ENCODE data around the gene GRK3.
A peak's percentile ranks its signal among the peaks of the same experiment; 100 is the strongest.
"Not testable (repeated sequence)": the region's sequence is repeated elsewhere in the genome, so short reads cannot be mapped to it uniquely, and the experiment has no call there.

The GRK3 gene

DNA sequence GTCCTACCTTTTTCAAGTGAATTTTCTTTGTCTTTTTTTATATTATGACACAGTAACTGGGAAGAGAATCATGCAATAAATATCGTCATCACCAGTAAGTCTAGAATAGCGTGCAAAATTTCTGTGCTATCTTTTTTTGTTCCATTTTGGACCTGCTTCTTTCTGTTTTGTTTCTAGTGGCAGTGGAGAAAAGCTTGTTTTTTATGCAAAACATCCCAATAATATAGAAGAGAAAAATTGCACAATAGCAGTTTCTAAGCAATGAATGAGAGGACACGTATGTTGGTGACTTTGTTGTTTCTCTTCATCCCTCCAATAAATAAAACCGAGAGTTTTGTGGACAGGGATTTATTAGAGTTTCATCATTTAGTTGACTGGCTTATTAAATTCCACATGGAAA lies 10.3 kb downstream of the GRK3 start:
- no peak for DNase-seq

DNA sequence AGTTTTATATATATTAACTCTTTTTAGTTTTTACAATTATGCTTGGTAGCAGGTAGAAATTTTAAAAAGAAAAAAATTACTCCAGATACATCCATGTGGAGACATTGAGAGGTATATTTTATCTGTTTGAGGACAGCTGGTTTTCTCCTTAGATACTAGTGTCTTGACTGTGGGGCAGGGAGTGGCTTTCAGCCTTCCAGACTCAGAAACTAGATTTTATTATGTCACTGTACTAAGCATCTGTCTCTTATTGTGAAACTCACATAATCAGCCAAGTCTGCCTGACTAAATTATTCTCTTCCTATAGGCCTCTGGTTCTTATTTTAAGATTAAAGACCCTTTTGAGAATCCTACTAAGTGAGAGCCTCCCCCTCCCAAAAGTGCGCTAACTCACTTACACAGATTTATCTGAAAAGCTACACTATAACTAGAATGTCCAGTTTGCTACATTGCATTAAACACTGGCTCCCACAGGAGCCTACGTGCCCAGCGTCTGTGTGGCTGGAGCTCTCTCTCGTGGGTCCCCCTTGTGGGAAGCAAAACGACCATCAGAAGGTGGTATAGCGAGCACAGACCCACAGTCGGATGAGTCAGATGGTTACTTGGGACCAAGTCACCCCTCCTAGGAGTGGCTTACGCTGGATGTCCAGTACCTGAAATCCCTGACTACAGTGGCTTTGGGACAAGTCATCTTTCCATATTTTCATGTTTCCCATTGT lies 11.4 kb downstream of the GRK3 start:
- DNase-seq: not testable (repeated sequence)

DNA sequence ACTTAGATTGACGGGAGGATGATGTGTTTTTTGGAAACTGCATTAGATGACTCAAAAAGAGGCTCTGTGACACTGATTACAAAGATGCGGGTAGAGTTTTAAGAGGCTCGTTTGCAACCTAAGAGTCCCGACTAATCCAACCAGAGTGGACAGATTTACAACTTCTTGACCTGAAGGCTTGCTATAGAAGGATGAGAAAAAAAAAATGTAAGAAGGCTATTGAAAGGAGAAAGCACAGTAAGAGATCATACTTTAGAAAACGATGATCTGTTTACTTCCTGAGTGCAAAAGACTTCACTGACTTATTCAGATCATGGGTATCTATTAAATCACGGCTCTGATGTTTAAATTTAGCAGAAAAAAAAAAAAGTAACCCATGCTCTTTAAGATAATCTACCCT lies 17.0 kb downstream of the GRK3 start:
- not testable (repeated sequence) for DNase-seq

DNA sequence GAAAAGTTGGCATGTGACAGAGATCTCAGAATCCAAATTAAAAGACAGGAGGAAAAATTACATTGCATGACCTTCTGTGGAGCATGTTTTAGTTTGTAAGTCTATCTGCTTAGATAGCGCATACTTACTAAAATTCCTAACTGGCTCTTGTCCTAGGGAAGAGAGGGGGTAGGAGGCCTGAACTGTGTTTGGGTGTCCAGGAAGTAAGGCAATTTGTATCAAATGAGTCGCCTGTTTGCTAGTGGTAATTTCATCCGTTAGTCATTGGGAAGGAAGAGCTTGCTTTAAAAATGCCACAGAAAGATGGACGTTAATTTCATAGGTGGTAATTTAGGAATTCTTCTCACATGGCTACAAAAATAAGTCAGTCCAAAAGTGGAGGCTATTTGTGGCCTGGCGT lies 18.5 kb downstream of the GRK3 start:
- no peak for DNase-seq

DNA sequence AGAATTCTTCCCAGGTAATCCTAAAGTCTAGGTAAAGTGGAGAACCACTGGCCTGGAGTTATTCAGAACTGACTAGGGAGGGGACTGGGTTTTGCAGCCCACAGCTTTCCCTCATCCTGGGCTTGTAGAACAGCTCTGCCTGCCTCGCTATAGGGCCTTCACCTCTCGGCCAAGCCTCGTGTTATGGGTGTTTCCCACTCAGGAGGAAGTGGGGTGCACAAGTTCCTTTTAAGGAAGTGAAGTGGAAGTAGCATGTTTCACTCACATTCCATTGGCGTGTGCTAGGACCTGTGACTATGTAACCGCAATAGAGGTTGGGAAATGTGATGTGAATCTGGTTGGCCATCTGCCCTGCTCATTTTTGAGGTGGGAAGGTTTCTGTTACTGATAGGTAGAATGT lies 20.5 kb downstream of the GRK3 start:
- DNase-seq: not testable (repeated sequence)

DNA sequence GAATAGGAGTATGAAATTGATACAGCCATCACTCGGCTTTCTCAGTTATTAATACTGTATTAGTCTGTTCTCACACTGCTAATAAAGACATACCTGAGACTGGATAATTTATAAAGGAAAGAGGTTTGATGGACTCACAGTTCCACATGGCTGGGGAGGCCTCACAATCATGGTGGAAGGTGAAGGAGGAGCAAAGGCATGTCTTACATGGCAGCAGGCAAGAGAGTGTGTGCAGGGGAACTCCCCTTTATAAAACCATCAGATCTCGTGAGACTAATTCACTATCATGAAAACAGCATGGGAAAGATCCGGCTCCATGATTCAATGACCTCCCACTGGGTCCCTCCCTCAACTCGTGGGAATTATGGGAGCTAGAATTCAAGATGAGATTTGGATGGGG lies 25.2 kb downstream of the GRK3 start:
- DNase-seq: not testable (repeated sequence)

DNA sequence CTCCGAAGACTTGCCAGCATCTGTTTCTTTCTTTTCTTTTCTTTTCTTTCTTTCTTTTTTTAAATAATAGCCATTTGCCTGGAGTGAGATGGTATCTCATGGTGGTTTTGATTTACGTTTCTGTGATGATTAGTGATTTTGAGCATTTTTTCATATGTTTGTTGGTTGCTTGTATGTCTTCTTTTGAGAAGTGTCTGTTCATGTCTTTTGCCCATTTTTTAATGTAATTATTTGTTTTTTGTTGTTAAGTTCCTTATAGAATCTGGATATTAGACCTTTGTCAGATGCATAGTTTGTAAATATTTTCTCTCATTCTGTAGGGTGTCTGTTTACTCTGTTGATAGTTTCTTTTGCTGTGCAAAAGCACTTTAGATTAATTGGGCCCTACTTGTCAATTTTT lies 28.8 kb downstream of the GRK3 start:
- not testable (repeated sequence) for DNase-seq

DNA sequence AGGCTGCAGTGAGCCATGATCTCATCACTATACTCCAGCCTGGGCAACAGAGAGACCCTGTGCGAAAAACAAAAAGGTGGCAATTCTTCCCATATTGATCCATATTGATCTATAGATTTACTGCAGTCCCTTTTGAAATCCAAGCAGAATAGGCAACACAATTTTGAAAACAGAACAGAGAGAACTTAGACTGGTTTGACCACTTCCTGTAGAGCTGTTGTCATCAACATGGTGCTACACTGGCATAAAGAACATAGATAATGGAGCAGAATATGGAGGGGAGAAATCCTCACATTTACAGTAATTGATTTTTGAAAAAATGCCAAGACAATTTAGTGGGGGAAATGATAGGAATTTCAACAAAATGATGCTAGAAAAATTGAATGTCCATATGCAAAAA lies 34.1 kb downstream of the GRK3 start:
- no peak for DNase-seq

DNA sequence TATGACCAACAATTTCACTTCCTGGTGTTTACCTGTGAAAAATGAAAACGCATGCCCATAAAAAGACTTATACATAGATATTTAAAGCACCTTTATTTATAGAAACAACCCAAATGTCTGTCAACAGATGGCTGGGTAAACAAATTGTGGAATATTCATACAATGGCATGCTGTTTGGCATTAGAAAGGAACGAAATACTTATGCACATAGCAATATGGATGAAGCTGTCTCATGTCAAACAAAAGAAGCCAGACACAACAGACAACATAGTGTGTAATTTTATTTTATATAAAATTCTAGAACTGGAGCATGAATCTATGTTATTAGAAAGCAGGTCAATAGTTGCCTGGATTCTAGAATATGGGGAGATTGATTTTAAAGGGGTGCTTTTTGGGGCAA lies 38.0 kb downstream of the GRK3 start:
- DNase-seq: no peak

DNA sequence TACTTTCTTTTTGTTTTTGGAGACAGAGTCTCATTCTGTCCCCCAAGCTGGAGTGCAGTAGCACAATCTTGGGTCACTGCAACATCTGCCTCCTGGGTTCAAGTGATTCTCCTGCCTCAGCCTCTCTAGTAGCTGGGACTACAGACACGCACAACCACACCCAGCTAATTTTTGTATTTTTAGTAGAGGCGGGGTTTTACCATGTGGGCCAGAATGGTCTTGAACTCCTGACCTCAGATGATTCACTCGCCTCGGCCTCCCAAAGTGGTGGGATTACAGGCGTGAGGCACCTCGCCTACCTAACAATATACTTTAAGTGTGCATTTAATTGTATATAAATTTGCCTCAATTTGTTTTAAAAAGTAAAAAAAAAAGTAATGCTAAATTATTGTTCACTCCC lies 38.4 kb downstream of the GRK3 start:
- DNase-seq: no peak

DNA sequence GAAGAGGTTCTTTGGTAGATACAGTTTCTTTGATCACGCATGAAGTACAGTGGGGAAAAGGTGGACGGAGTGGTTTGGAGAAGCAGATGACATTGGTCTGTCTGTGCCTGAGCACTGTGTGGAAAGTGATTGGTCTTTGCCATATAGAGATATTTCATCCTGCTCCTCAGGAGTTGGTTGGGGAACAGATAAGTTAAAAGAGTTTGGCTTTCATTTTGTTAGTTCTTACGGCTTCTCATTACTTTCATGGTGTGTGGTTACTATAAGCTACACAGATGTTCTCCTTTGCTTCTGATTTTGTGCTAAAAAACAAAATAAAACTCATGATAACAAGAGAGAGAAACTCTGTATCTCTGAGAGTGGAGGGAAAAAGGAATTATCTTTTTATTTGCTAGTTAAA lies 40.7 kb downstream of the GRK3 start:
- not testable (repeated sequence) for DNase-seq

DNA sequence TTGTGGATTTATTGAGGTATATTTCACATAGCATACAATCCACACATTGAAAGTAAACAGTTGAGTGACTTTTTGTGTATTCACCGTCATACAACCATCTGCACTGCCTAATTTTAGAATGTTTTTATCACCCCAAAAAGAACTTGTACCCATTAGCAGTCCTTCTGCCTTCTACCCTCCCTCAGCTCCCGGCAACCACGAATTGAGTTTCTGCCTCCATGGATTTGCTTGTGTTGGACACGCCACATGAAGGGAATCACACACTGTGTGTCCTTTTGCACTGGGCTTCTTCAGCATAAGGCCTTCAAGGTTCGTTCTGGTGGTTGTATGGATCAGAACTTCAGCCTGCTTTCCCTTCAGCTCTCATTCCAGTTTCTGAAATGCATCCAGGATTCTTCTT lies 41.1 kb downstream of the GRK3 start:
- not testable (repeated sequence) for DNase-seq

DNA sequence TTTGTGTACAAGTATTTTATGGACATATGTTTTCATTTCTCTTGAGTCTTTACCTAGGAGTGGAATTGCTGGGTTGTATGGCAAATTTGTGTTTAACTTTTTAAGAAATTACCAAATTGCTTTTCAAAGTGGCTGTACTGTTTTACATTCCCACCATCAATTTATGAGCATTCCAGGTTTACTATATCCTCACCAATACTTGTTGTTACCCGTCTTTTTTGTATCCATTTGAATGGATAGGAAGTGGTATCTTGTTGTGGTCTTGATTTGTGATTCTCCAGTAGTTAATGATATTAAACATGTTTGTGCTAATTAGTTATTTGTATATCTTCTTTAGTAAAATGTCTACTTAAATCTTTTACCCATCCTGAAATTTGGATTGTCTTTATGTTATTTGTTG lies 46.8 kb downstream of the GRK3 start:
- DNase-seq: not testable (repeated sequence)

DNA sequence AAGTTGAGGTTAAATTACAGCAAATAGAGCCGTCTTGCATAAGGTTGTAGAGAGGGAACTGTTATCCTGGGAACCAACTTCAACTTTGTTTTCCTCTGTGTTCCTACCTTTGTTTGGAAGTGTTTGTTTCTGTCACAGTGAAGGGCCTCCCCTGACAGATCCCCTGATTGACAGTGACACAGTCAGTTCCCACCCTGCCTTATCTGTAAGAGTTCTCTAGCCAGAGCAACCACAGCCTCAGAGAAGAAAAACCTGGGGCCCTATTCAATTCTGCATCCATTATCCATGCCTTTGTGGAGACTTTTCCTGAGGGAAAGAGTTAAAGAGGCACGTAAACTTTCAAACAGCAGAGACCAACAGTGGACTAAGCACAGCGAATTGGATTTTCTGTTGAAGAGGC lies 48.7 kb downstream of the GRK3 start:
- DNase-seq: not testable (repeated sequence)

DNA sequence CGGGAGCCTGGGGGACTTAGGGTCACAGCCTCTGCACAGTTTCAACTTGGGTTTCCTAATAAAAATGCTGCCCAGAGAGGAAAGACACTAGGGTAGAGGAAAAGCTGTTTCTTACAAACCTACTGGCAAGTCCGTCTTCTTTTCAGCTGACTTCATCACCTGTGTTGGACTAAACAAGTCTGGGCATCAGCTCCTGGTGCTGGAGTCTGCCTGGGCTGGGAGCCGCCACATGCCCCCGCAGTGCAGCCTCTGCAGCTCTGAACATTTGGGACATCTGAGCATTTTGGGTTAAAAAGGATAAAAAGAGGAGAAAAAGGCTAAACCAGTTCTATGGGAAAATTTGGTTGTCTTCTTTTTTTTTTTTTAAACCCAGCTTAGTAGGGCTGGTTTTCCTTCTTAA lies 49.1 kb downstream of the GRK3 start:
- not testable (repeated sequence) for DNase-seq

DNA sequence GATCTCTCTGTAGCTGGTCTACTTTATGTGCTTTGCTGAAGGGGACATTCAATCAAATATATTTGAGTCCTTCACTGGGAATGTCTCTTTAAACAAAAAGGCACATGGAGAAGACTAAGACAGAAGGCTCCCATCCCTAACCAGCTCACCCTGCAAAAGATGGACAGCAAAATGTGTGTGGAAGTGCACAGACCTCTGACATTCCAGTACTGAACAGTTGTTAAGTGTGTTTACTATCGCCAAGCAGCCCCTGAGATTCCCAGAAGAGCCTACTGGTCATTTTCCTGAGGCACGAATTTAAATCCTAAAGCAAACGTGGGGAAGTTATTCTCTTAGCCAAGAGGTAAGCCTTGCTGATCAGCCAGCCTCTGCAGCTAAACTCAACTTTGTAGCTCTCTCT lies 50.3 kb downstream of the GRK3 start:
- not testable (repeated sequence) for DNase-seq

DNA sequence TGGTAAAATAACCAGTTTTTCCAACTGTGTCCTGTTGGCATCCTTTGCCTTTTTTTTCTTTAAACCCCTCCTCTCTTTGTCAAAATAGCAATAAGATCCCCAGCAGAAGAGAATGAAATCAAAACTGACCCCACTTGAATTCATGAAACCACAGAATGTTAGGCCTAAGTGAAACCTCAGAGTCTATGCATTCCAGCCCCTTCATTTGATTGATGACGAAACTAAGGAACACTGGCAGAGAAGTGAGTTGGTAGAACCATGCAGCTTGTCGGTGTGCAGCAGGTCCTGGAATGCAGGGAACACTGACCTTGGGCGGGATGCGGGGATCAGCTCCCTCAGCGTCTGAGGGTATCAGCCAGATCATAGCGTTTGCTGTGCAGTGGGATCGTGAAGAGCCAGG lies 57.5 kb downstream of the GRK3 start:
- DNase-seq: no peak

DNA sequence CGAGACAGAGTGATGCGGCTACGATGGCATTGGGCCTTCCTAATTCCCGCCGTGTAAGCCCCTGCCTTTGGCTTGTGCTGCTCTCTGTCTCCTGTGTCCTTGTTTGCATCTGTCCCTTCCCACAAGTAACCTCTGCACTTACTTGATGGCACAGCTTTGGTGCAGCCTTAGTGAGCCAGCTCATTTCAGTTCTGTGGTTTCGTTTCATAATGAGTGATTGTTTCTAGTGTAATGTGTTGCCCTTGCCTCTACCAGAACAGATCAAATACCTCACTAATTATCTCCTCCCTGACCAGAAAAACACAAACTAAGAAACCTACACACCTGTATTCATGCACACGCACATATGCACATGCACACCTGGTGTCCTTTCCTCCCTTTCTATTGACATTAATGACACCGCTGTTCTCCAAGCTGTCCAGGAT lies 58.8 kb downstream of the GRK3 start:
- peak; percentile 81 for DNase-seq

DNA sequence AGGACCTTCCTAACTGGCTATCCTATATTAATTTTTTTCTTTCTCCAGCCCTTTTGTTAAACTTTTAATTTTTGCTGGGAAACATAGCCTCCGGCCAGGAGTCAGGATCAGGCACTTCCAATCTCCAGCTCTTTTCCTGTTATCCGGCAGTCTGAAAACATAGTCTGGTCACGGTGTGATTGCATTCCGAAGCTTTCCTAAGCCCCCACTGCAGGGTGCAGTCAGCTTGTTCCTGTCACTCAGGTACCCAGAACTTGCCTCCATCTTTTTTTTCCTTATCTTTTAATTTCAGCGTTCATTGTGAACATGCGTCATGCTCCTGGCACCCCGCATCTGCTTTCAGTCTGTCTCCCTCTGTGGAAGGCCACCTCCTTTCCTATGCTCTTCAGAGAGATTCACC lies 59.4 kb downstream of the GRK3 start:
- DNase-seq: no peak

DNA sequence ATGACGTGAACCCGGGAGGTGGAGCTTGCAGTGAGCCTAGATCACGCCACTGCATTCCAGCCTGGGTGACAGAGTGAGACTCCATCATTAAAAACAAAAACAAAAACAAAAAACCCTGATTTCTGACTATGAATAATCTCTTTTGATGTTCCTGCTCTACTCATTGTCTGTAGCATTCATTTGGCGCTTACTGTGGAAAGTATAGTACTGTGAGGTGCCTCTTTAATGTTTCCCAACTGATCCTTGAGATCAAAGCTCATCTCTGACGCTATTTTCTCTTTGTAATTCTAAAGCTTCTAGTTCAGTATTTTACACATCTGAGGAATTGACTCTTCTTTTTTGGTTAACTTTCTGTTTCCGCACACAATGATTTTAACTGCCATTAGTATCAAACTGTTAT lies 60.0 kb downstream of the GRK3 start:
- no peak for DNase-seq

DNA sequence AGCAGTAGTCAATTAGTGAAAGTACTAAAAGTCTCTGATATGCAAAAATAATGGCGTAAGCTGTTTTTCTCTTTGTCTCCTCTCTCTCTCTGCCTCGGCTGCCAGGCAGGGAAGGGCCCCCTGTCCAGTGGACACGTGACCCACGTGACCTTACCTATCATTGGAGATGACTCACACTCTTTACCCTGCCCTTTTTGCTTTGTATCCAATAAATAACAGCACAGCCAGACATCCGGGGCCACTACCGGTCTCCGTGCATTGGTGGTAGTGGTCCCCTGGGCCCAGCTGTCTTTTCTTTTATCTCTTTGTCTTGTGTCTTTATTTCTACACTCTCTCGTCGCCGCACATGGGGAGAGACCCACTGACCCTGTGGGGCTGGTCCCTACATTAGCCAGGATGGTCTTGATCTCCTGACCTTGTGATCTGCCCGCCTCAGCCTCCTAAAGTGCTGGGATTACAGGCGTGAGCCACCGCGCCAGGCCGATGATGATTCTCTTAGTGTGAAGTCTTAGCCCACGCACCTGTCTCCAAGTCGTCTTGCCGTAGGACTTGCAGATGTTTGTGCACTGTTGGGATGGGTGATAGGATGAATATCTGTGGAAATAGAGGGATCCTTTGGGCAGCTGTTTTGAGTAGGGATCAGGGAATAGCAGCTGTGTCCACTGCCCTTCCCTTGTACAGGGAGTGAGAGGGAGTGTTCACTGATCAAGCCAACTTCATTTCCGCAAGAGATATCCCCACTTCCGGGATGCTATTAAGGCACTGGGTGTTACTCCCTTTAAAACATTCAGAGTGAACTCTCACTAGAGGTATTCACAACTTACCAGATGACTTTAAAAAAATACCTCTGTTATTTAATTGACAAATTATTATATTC lies 61.5 kb downstream of the GRK3 start:
- DNase-seq: not testable (repeated sequence)

DNA sequence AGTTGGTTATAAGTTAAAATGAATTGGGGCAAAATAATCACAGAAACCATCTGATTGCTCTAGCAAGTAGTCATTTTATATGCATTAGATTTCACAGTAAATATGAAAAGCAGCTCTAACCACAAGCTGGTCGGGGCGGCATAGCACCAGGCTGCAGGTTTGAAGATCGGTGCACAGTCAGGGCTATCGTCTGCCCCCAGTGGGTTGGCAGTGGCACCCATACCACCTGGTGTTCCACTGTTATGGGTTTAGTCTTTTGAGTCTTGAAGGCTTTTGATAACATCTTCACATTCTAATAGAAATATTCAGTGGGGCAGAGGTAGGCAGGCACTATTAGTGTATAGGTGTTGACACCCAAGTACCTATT lies 62.1 kb downstream of the GRK3 start:
- peak; percentile 44 for DNase-seq

DNA sequence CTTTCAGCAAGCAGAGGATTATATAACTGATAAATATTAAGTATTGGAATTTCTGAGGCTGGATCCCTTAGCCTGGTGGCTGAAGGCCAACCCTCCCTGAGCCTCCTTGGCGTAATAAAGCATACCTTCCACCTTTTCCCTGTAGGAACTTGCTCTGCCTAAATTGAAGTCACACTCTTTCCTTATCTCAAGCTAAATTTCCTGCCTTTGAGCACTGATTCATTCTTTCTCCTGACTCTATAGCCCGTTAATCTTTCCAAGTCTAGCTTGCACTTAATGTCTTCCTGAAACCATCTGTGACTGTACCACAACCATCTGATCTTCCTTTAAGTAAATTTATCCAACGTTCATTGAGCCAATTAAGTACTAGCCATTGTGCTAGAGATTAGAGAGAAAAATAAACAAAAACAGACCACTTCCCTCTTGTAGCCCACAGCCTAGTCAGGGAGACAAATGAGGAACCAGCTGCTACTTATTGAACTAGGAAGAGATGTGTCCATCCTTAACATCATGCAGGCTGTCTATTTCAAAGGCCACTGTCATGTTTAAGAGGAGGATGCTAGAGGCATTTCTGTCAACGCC lies 62.9 kb downstream of the GRK3 start:
- no peak for DNase-seq

DNA sequence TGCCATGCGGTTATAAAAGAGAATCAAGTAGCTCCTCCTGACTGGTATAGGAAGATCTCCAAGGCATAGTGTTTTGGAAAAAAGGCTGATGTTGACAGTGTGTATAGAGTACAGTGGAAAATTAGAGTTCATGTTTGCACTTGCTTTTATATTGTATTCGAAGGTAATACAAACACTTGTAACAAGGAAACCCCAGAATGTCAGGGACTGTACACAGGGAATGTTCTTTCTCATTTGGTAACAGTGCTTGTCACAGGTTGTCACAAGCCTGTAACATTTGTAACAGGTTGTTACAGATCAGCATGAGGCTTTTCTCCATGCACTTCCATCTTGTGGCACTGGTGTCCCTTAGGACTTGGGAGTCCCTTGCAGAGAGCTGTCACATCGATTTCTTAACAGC lies 64.0 kb downstream of the GRK3 start:
- DNase-seq: no peak

Measured in NCI-H526 treated with DMSO at 0.1 percent for 48 hours (cell line).